Stimulated activated CD4-positive, alpha-beta T cell treated with anti-CD3 and anti-CD28 coated beads, TNF-alpha, amount 100 ng/mL, for 4 hours (primary cell): ENCODE measurements around the gene LTB.

ENCODE experiments used
- DNase-seq, 3 experiments: peaks; one replicate each; pipeline ENCODE4 v3.0.0-alpha.2; 2020; ENCODE audit warnings: low read depth in 3 of 3

Gene LTB

GRCh38 chr6:31582230-31582643 is at the start of gene LTB:
TSS of gene LTB (minus strand) at chr6:31582424. CDS start at chr6:31582417, 7 bp downstream.
- no peak for DNase-seq

GRCh38 chr6:31631681-31632278 is 49.6 kb upstream of the LTB start:
- DNase-seq, result no peak

GRCh38 chr6:31631209-31631608 is 49.0 kb upstream of the LTB start:
- no peak for DNase-seq

- no peak for DNase-seq
These were observed 48.1 kb upstream of the LTB start for GRCh38 chr6:31630177-31630934.

- DNase-seq, result no peak
These were observed 46.8 kb upstream of the LTB start for GRCh38 chr6:31629014-31629413.

- no peak for DNase-seq
These were observed 45.6 kb upstream of the LTB start for GRCh38 chr6:31627690-31628287.

GRCh38 chr6:31626952-31627351 is 44.7 kb upstream of the LTB start:
- DNase-seq, result no peak

GRCh38 chr6:31624070-31624469 is 41.8 kb upstream of the LTB start:
- no peak for DNase-seq

GRCh38 chr6:31622684-31623091 is 40.5 kb upstream of the LTB start:
- DNase-seq, result no peak

- DNase-seq, result no peak
These were observed 39.8 kb upstream of the LTB start for GRCh38 chr6:31621991-31622390.

- no peak for DNase-seq
These were observed 39.2 kb upstream of the LTB start for GRCh38 chr6:31621320-31621939.

GRCh38 chr6:31620586-31621319 is 38.5 kb upstream of the LTB start, which contains the start of gene PRRC2A:
TSS of gene PRRC2A (plus strand) at chr6:31620715. CDS start at chr6:31622790, 2,075 bp downstream.
- peak in 2 of 3 experiments; percentile 63 to 87 for DNase-seq

- DNase-seq, result peak; percentile 84 to 96 (median 90)
These were observed 37.8 kb upstream of the LTB start for GRCh38 chr6:31619805-31620585.

- no peak for DNase-seq
These were observed 34.8 kb upstream of the LTB start for GRCh38 chr6:31617010-31617409.

- no peak for DNase-seq
These were observed 33.5 kb upstream of the LTB start for GRCh38 chr6:31615748-31616147.

GRCh38 chr6:31614684-31615578 is 32.7 kb upstream of the LTB start, which contains the start of gene AIF1:
TSS of gene AIF1 (plus strand) at chr6:31615234. CDS start at chr6:31615330, 96 bp downstream.
- no peak for DNase-seq

GRCh38 chr6:31614075-31614619 is 31.9 kb upstream of the LTB start:
- DNase-seq, result no peak

GRCh38 chr6:31610968-31611367 is 28.7 kb upstream of the LTB start:
- no peak for DNase-seq
